ENCODE measurements around the gene DAPK1. TPM values are rescaled to one million over a fixed set of nuclear protein-coding genes. Genes with fewer than 3 reads are reported as not detected.

Gene DAPK1
- total RNA-seq, 1 experiment from 2014 or later = 19.7 TPM

DNA sequence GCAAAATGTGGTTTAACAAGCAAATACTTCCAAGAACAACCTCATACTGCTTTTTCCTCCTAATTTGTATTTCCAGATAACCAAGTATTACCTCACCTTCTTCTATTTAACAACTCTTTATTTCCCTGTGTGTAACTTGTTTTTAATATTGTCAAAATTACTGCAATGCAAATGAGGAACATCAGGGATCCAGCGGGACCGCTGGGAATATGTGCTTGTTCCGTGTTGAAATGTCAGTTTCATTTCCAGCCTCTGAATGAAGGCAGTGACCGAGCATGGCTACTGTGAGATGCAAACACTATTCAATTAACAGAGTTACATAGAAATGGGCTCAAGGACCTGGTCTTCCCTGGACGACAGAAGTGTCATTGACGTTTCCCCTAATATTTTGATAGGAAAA lies 117.5 kb downstream of the DAPK1 start:
- intact Hi-C loops (cut with micrococcal nuclease) = no loop called here
- no peaks in the 10 kb centered on the region for H3K9me3 Mint-ChIP-seq (ENCODE audit: unreplicated experiment)

DNA sequence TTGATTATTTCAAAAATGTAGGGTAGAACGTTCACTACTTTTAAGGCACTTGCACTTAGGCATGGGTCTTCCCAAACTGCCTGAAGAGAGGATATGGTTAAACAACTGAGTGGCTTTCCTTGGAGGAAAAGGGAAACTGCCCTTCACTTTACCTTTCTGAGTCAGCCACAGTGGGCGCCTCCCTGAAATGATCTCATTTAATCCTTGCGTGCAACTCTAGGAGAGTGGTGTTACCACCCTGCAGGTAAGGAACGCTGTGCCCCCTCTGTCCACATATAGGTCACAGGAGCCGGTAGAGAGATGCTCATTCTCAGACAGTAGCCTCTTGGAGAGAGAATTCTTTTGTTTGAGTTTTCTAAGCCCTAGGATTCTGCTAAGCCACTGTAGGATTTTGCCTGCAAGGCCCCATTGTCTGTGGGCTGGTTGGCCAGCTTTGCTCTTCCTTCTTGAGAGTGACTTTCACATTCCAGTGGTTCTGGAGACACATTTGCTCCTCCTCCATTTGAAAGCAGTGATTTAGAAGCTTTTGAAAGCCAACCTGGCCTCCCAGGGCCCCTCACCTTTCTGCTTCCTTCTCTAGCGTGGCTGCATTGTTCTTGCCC lies 118.0 kb downstream of the DAPK1 start:
- intact Hi-C loops (cut with micrococcal nuclease) = no loop called here
- Mint-ChIP-seq H3K4me1 (ENCODE audit: insufficient read depth, unreplicated experiment) (peaks cover 23% of the 10 kb centered on the region), H3K36me3 (ENCODE audit: insufficient read depth, unreplicated experiment) (peaks cover 13% of the 10 kb centered on the region), H3K27me3 (ENCODE audit: insufficient read depth, unreplicated experiment) (no peaks in the 10 kb centered on the region), H3K4me3 (ENCODE audit: unreplicated experiment) (no peak overlapping the region), H3K9me3 (ENCODE audit: unreplicated experiment) (no peaks in the 10 kb centered on the region), H3K27ac (ENCODE audit: low read depth, unreplicated experiment) (no peak overlapping the region)
- TF ChIP-seq, protein P1, sequence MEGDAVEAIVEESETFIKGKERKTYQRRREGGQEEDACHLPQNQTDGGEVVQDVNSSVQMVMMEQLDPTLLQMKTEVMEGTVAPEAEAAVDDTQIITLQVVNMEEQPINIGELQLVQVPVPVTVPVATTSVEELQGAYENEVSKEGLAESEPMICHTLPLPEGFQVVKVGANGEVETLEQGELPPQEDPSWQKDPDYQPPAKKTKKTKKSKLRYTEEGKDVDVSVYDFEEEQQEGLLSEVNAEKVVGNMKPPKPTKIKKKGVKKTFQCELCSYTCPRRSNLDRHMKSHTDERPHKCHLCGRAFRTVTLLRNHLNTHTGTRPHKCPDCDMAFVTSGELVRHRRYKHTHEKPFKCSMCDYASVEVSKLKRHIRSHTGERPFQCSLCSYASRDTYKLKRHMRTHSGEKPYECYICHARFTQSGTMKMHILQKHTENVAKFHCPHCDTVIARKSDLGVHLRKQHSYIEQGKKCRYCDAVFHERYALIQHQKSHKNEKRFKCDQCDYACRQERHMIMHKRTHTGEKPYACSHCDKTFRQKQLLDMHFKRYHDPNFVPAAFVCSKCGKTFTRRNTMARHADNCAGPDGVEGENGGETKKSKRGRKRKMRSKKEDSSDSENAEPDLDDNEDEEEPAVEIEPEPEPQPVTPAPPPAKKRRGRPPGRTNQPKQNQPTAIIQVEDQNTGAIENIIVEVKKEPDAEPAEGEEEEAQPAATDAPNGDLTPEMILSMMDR (IDR thresholded peaks at IDR 0.05; ENCODE audit: unreplicated experiment) = no peak
- no peak for DNase-seq (ENCODE audit: unreplicated experiment)
- ChIA-PET POLR2A (no interaction called here), CTCF (no interaction called here)
- BruUV-seq (replicated peaks) = no TSS peak

More for the DNA sequence above, 117.5 kb downstream of the DAPK1 start:
- ChIA-PET CTCF (no interaction called here), POLR2A (no interaction called here)
- no TSS peak for BruUV-seq (replicated peaks)
- Mint-ChIP-seq H3K4me3 (ENCODE audit: unreplicated experiment) (no peak overlapping the region), H3K27ac (ENCODE audit: low read depth, unreplicated experiment) (no peak overlapping the region), H3K36me3 (ENCODE audit: insufficient read depth, unreplicated experiment) (peaks cover 13% of the 10 kb centered on the region), H3K4me1 (ENCODE audit: insufficient read depth, unreplicated experiment) (peaks cover 23% of the 10 kb centered on the region), H3K27me3 (ENCODE audit: insufficient read depth, unreplicated experiment) (no peaks in the 10 kb centered on the region)
- DNase-seq (ENCODE audit: unreplicated experiment) = no peak
- TF ChIP-seq, protein P1 (IDR thresholded peaks at IDR 0.05; ENCODE audit: unreplicated experiment) = no peak

DNA sequence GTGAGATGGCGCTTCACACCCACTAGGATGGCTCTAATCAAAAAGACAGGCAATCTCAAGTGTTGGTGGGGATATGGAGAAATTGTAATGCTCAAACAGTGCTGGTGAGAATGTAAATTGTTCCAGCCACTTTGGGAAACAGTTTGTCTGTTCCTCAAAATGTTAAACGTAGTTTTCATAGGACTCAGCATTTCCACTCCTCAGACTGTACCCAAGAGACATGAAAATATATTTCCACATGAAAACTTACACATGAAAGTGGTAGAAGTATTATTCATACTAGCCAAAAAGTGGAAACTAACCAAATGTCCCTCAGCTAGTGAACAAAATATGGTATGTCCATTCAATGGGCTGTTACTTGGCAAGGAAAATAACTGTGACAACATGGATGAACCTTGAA lies 120.6 kb downstream of the DAPK1 start:
- TF ChIP-seq, protein P1 (IDR thresholded peaks at IDR 0.05; ENCODE audit: unreplicated experiment) = no peak
- POLR2A ChIA-PET = no interaction called here
- no peak overlapping the region for H3K27ac Mint-ChIP-seq (ENCODE audit: low read depth, unreplicated experiment)
- peaks cover 13% of the 10 kb centered on the region for H3K36me3 Mint-ChIP-seq (ENCODE audit: insufficient read depth, unreplicated experiment)
- no peaks in the 10 kb centered on the region for H3K27me3 Mint-ChIP-seq (ENCODE audit: insufficient read depth, unreplicated experiment)
- intact Hi-C loops (cut with micrococcal nuclease) = no loop called here
- no TSS peak for BruUV-seq (replicated peaks)
- no peaks in the 10 kb centered on the region for H3K9me3 Mint-ChIP-seq (ENCODE audit: unreplicated experiment)
- DNase-seq (ENCODE audit: unreplicated experiment) = no peak
- CTCF ChIA-PET = no interaction called here
- H3K4me3 Mint-ChIP-seq (ENCODE audit: unreplicated experiment) = no peak overlapping the region
- H3K4me1 Mint-ChIP-seq (ENCODE audit: insufficient read depth, unreplicated experiment) = peaks cover 23% of the 10 kb centered on the region

DNA sequence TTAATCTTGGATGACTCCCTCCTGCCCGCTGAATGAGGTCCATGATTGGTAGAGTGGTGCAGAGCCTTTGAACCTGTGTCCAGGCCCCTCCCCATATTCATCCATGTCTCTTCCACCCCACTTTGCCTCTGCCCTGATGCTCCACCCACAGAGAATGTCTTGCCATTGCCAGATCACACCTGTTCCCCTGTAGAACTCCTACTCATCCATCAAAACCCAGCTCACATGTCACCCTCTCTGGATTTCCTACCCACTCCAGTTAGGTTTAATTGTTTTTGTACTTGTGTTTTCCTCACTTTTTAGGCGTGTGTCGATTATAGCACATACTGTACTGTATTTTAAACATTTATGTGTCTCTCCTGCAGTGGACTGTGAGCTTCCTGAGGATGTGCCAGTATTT lies 121.3 kb downstream of the DAPK1 start:
- no TSS peak for BruUV-seq (replicated peaks)
- Mint-ChIP-seq H3K27me3 (ENCODE audit: insufficient read depth, unreplicated experiment) (no peaks in the 10 kb centered on the region), H3K9me3 (ENCODE audit: unreplicated experiment) (no peaks in the 10 kb centered on the region), H3K4me1 (ENCODE audit: insufficient read depth, unreplicated experiment) (peaks cover 17% of the 10 kb centered on the region), H3K36me3 (ENCODE audit: insufficient read depth, unreplicated experiment) (peaks cover 13% of the 10 kb centered on the region), H3K4me3 (ENCODE audit: unreplicated experiment) (no peak overlapping the region), H3K27ac (ENCODE audit: low read depth, unreplicated experiment) (no peak overlapping the region)
- ChIA-PET CTCF (interaction anchor here (0.6 kb wide), 1 partner anchor 283 kb away, joined by 3 read pairs; no protein-coding TSS in a partner anchor), POLR2A (no interaction called here)
- intact Hi-C loops (cut with micrococcal nuclease) = no loop called here
- TF ChIP-seq, protein P1 (IDR thresholded peaks at IDR 0.05; ENCODE audit: unreplicated experiment) = no peak
- DNase-seq (ENCODE audit: unreplicated experiment) = no peak

Data from MCF 10A (cell line).